HG02763 (cell line): ENCODE data around the gene ARHGAP35.
"Not testable (repeated sequence)": the region's sequence is repeated elsewhere in the genome, so short reads cannot be mapped to it uniquely, and the experiment has no call there.

Experiments used
- ATAC-seq: cut with Tn5 transposase; IDR thresholded peaks from one replicate; pipeline ENCODE4 v1.9.1; 2021; ENCODE audit warnings: mild to moderate bottlenecking, moderate library complexity; ENCODE audit not compliant: unreplicated experiment

The ARHGAP35 gene

GRCh38 chr19:46842791-46843190, 18.0 kb upstream of the ARHGAP35 start:
- ATAC-seq = no peak

GRCh38 chr19:46844067-46844489, 16.7 kb upstream of the ARHGAP35 start:
- ATAC-seq = no peak

GRCh38 chr19:46845959-46846459, 14.8 kb upstream of the ARHGAP35 start:
- ATAC-seq = no peak

GRCh38 chr19:46847528-46847927, 13.3 kb upstream of the ARHGAP35 start:
- no peak for ATAC-seq

- ATAC-seq = no peak
Measured at GRCh38 chr19:46848389-46848788, 12.4 kb upstream of the ARHGAP35 start.

GRCh38 chr19:46849610-46850009, 11.2 kb upstream of the ARHGAP35 start:
- ATAC-seq = no peak

- peak; percentile 95 for ATAC-seq
Measured at GRCh38 chr19:46850228-46851203, 10.3 kb upstream of the ARHGAP35 start, which contains the start of gene AP2S1. AP2S1 (minus strand) TSS chr19:46850846; CDS start chr19:46850766, 80 bp downstream.

GRCh38 chr19:46852830-46853229, 8.0 kb upstream of the ARHGAP35 start:
- no peak for ATAC-seq

GRCh38 chr19:46854698-46855097, 6.1 kb upstream of the ARHGAP35 start:
- ATAC-seq = not testable (repeated sequence)

- peak; percentile 43 for ATAC-seq
Measured at GRCh38 chr19:46856062-46857022, 4.5 kb upstream of the ARHGAP35 start.

- no peak for ATAC-seq
Measured at GRCh38 chr19:46859637-46860124, 1.1 kb upstream of the ARHGAP35 start.

- peak; percentile 72 for ATAC-seq
Measured at GRCh38 chr19:46860125-46860845, 512 bp upstream of the ARHGAP35 start.

- no peak for ATAC-seq
Measured at GRCh38 chr19:46861691-46862502, 1.1 kb downstream of the ARHGAP35 start.

- no peak for ATAC-seq
Measured at GRCh38 chr19:46862503-46862834, 1.7 kb downstream of the ARHGAP35 start.

GRCh38 chr19:46862974-46863632, 2.3 kb downstream of the ARHGAP35 start:
- ATAC-seq = no peak

GRCh38 chr19:46863818-46864629, 3.2 kb downstream of the ARHGAP35 start:
- no peak for ATAC-seq

GRCh38 chr19:46866407-46867136, 5.8 kb downstream of the ARHGAP35 start:
- no peak for ATAC-seq
